IPS-18a (cell line): ENCODE measurements around the gene RRAS2.

Experiments used
- H3K27ac ChIP-seq: one replicate; pipeline ENCODE4 v1.5.1; 2013; ENCODE audit warnings: low read length
- H3K27me3 ChIP-seq: one replicate; pipeline ENCODE4 v1.6.1; 2013; ENCODE audit warnings: mild to moderate bottlenecking, low read length; ENCODE audit not compliant: control insufficient read depth, insufficient read depth
- H3K36me3 ChIP-seq: one replicate; pipeline ENCODE4 v1.6.1; 2013; ENCODE audit warnings: low read depth, low read length; ENCODE audit not compliant: control insufficient read depth
- H3K4me1 ChIP-seq: one replicate; pipeline ENCODE4 v1.6.1; 2013; ENCODE audit warnings: low read depth, low read length; ENCODE audit not compliant: control insufficient read depth
- H3K4me3 ChIP-seq: one replicate; pipeline ENCODE4 v1.5.1; 2013; ENCODE audit warnings: low read length
- H3K9ac ChIP-seq: one replicate; pipeline ENCODE4 v1.6.1; 2013; ENCODE audit warnings: mild to moderate bottlenecking, low read length, moderate library complexity
- H3K9me3 ChIP-seq: one replicate; pipeline ENCODE4 v1.6.1; 2013; ENCODE audit warnings: low read depth, low read length; ENCODE audit not compliant: control insufficient read depth

The RRAS2 gene

DNA sequence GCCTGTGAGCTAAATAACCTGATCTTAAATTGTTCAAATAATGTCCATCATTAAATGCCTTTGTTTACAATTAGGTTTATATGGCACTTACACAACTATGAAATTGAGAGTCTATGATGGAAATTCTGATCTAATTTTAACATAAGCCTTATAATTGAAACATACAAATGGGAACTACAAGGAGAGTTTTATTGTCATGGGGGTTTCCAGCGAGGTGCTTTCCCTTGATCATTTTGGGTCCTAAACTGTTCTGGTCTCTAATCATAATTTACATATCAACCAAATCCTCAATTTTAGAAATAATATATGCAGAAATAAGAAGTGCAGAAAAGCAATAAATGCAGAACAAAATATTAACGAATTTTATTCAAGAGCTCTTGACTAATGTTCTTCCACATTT is 44.9 kb downstream of the RRAS2 start:
- H3K27me3 ChIP-seq: no peaks in the 10 kb centered on the region
- no peak overlapping the region for H3K9ac ChIP-seq

GRCh38 chr11:14312736-14313438 is 46.1 kb downstream of the RRAS2 start:
- Histone ChIP-seq H3K36me3 (no peaks in the 10 kb centered on the region), H3K4me1 (peaks cover 47% of the 10 kb centered on the region), H3K4me3 (no peak overlapping the region), H3K9me3 (no peaks in the 10 kb centered on the region), H3K27ac (no peak overlapping the region), H3K9ac (no peak overlapping the region), H3K27me3 (no peaks in the 10 kb centered on the region)

More for the DNA sequence above, 44.9 kb downstream of the RRAS2 start:
- H3K4me3 ChIP-seq: no peak overlapping the region
- no peaks in the 10 kb centered on the region for H3K36me3 ChIP-seq
- peaks cover 43% of the 10 kb centered on the region for H3K4me1 ChIP-seq
- H3K9me3 ChIP-seq: no peaks in the 10 kb centered on the region
- H3K27ac ChIP-seq: no peak overlapping the region

- no peak overlapping the region for H3K9ac ChIP-seq
- no peak overlapping the region for H3K4me3 ChIP-seq
- no peaks in the 10 kb centered on the region for H3K9me3 ChIP-seq
- H3K36me3 ChIP-seq: no peaks in the 10 kb centered on the region
- H3K4me1 ChIP-seq: peaks cover 56% of the 10 kb centered on the region
- H3K27me3 ChIP-seq: no peaks in the 10 kb centered on the region
- H3K27ac ChIP-seq: no peak overlapping the region
Measured at GRCh38 chr11:14310679-14311078, 48.3 kb downstream of the RRAS2 start.

- no peaks in the 10 kb centered on the region for H3K27me3 ChIP-seq
- H3K36me3 ChIP-seq: no peaks in the 10 kb centered on the region
- no peaks in the 10 kb centered on the region for H3K9me3 ChIP-seq
- peaks cover 60% of the 10 kb centered on the region for H3K4me1 ChIP-seq
- H3K27ac ChIP-seq: peak overlapping the region; percentile 17
- H3K9ac ChIP-seq: no peak overlapping the region
- H3K4me3 ChIP-seq: no peak overlapping the region
Measured at GRCh38 chr11:14309425-14310192, 49.4 kb downstream of the RRAS2 start.

GRCh38 chr11:14308897-14309387 is 50.0 kb downstream of the RRAS2 start:
- no peak overlapping the region for H3K9ac ChIP-seq
- H3K4me1 ChIP-seq: peaks cover 63% of the 10 kb centered on the region
- H3K9me3 ChIP-seq: no peaks in the 10 kb centered on the region
- H3K36me3 ChIP-seq: no peaks in the 10 kb centered on the region
- no peaks in the 10 kb centered on the region for H3K27me3 ChIP-seq
- no peak overlapping the region for H3K4me3 ChIP-seq
- H3K27ac ChIP-seq: peak overlapping the region; percentile 17

DNA sequence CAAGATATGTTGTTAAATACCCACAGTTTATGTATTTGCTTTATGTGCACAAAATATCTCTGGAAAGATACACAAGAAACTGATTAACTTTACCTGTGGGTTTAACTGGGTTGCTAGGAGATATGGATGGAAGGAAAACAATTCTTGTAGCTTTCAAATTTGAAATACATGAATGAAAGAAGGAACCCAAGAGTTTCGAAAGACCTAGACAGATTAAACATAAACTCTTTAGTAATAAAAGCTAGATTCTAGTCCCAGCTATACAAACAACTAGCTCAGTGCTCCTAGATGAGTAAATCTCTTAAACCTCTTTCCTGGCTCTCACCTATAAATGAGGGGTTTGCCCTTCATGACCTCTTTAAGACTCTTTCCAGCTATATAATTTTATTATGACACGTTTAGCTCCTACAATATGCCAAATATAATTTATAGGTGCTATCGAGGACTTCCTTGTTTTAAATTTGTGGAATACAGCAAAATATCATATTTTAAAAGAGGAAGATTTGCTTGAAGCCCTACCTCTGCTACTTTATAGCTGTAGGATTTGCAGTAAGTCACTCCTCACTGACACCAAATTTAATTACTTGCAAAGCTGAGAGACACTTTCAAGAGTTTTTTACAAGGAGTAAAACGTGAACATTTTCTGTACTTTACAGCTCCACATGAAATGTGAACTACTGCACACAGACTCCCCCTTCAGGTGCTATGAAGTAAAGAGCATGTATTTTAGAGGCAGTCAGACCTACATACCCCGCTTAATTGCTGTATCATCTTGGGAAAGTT is 50.7 kb downstream of the RRAS2 start:
- no peak overlapping the region for H3K4me3 ChIP-seq
- peaks cover 59% of the 10 kb centered on the region for H3K4me1 ChIP-seq
- no peak overlapping the region for H3K27ac ChIP-seq
- H3K36me3 ChIP-seq: no peaks in the 10 kb centered on the region
- no peak overlapping the region for H3K9ac ChIP-seq
- H3K27me3 ChIP-seq: no peaks in the 10 kb centered on the region
- H3K9me3 ChIP-seq: no peaks in the 10 kb centered on the region

DNA sequence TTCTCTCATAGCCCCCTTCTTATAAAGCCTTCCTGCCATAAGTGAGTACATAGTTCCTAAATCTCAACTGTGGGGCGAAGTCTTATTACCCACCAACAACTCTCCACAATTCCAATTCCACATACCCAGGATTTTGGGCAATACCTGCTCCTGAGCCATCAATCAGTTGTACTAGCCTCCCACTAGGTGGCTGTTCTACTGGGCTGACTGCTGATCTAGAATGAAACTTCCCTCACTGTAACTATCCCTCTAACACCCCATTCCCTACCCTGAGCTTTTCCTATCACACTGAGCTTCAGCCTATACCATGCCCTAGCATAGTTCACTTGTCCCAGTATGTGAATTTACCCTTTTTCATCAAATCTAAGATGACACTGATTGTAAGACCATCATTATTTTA is 52.5 kb downstream of the RRAS2 start:
- Histone ChIP-seq H3K27ac (no peak overlapping the region), H3K9me3 (no peaks in the 10 kb centered on the region), H3K36me3 (no peaks in the 10 kb centered on the region), H3K4me3 (no peak overlapping the region), H3K27me3 (no peaks in the 10 kb centered on the region), H3K9ac (no peak overlapping the region), H3K4me1 (peaks cover 54% of the 10 kb centered on the region)

DNA sequence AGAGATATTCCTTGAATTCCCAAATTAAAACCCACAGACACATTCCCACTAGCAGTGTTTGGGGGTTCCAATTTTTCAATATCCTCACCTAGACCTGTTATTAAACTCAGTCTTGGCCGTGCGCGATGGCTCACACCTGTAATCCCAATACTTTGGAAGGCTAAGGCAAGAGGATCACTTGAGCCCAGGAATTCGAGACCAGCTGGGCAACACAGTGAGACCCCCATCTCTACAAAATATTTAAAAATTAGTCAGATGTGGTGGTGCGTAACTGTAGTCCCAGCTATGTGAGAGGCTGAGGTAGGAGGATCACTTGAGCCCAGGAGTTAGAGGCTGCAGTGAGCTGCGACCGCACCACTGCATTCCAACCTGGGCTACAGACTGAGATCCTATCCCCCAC is 53.3 kb downstream of the RRAS2 start:
- no peak overlapping the region for H3K4me3 ChIP-seq
- no peaks in the 10 kb centered on the region for H3K36me3 ChIP-seq
- H3K27ac ChIP-seq: no peak overlapping the region
- no peak overlapping the region for H3K9ac ChIP-seq
- H3K4me1 ChIP-seq: peaks cover 58% of the 10 kb centered on the region
- H3K9me3 ChIP-seq: no peaks in the 10 kb centered on the region
- H3K27me3 ChIP-seq: no peaks in the 10 kb centered on the region

DNA sequence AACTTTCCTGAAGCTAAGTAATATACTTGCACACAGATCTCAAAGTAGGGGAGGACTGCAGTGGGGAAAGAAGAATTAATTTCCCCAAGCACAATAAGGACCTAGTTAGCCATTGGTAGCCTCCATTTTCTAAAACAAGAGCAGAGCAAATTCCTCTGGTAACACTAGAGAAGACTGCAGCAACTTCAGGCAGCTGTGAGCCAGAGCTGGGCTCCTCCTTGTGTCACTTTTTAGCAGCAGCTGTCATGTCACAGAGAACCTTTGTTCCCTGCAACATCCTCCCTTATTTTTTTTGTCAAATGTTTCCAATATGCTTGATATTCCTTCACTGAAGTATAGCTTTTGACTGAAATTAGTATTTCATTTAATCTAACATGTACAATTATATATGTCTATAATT is 54.4 kb downstream of the RRAS2 start:
- Histone ChIP-seq H3K9ac (no peak overlapping the region), H3K9me3 (no peaks in the 10 kb centered on the region), H3K36me3 (no peaks in the 10 kb centered on the region), H3K27ac (no peak overlapping the region), H3K4me3 (no peak overlapping the region), H3K4me1 (peaks cover 52% of the 10 kb centered on the region), H3K27me3 (no peaks in the 10 kb centered on the region)

DNA sequence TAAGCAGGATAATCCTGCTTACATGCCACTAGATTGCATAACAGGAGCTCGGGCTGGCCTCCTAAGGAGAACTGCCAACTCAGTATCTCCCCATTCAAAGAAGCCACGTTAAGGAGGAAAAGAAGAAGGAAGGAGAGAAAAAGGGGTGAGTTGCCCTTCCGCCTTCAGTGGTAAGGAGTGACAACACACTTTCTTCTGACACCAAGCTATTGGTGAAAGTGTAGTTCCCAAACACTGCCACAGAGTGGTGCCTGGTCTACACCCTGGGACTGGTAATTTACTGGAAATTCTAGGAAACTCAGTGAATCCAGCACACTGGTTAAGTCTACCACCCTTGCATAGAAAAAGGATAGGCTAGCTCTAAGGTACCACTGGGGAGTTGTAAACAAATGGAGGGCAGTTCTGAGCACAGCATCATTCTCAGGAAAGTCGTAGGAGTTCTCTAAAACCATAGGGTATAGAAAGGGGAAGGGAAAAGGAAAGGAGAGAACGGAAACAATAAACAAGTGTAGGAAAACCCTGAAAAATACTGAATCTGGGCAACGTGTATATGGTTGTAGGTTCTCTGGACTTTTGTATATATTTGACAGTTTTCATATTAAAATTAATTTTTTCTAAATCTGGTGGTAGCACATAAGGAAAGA is 58.2 kb downstream of the RRAS2 start:
- H3K27me3 ChIP-seq: no peaks in the 10 kb centered on the region
- no peaks in the 10 kb centered on the region for H3K36me3 ChIP-seq
- no peak overlapping the region for H3K27ac ChIP-seq
- no peaks in the 10 kb centered on the region for H3K9me3 ChIP-seq
- no peak overlapping the region for H3K9ac ChIP-seq
- peaks cover 39% of the 10 kb centered on the region for H3K4me1 ChIP-seq
- H3K4me3 ChIP-seq: no peak overlapping the region

- Histone ChIP-seq H3K27ac (no peak overlapping the region), H3K9ac (no peak overlapping the region), H3K36me3 (peaks cover 2% of the 10 kb centered on the region), H3K9me3 (no peaks in the 10 kb centered on the region), H3K4me1 (peaks cover 37% of the 10 kb centered on the region), H3K4me3 (no peak overlapping the region), H3K27me3 (no peaks in the 10 kb centered on the region)
Measured at GRCh38 chr11:14299921-14300320, 59.1 kb downstream of the RRAS2 start.
